ENCODE data around the gene MAML3. TPM values are rescaled to one million over a fixed set of nuclear protein-coding genes. Genes with fewer than 3 reads are reported as not detected.

MAML3 gene
- total RNA-seq, 1 experiment from 2014 or later = 0.89 TPM

GRCh38 chr4:139711461-139711860 is 442.5 kb downstream of the MAML3 start:
- ChIA-PET CTCF (interaction anchor here (0.6 kb wide), 1 partner anchor 59 kb away, joined by 5 read pairs; no protein-coding TSS in a partner anchor), POLR2A (interaction anchor here (1.2 kb wide), 1 partner anchor 45 kb away, joined by 5 read pairs; no protein-coding TSS in a partner anchor)
- peak; percentile 20 for DNase-seq (ENCODE audit: unreplicated experiment)
- intact Hi-C loops (cut with micrococcal nuclease) = no loop called here
- H3K4me3 Mint-ChIP-seq (ENCODE audit: unreplicated experiment) = no peak overlapping the region
- no peak overlapping the region for H3K27ac Mint-ChIP-seq (ENCODE audit: low read depth, unreplicated experiment)
- H3K27me3 Mint-ChIP-seq (ENCODE audit: insufficient read depth, unreplicated experiment) = no peaks in the 10 kb centered on the region
- BruUV-seq (replicated peaks) = no TSS peak
- H3K9me3 Mint-ChIP-seq (ENCODE audit: unreplicated experiment) = no peaks in the 10 kb centered on the region
- TF ChIP-seq, protein P1, sequence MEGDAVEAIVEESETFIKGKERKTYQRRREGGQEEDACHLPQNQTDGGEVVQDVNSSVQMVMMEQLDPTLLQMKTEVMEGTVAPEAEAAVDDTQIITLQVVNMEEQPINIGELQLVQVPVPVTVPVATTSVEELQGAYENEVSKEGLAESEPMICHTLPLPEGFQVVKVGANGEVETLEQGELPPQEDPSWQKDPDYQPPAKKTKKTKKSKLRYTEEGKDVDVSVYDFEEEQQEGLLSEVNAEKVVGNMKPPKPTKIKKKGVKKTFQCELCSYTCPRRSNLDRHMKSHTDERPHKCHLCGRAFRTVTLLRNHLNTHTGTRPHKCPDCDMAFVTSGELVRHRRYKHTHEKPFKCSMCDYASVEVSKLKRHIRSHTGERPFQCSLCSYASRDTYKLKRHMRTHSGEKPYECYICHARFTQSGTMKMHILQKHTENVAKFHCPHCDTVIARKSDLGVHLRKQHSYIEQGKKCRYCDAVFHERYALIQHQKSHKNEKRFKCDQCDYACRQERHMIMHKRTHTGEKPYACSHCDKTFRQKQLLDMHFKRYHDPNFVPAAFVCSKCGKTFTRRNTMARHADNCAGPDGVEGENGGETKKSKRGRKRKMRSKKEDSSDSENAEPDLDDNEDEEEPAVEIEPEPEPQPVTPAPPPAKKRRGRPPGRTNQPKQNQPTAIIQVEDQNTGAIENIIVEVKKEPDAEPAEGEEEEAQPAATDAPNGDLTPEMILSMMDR (IDR thresholded peaks at IDR 0.05; ENCODE audit: unreplicated experiment) = no peak
- no peaks in the 10 kb centered on the region for H3K4me1 Mint-ChIP-seq (ENCODE audit: insufficient read depth, unreplicated experiment)
- peaks cover 20% of the 10 kb centered on the region for H3K36me3 Mint-ChIP-seq (ENCODE audit: insufficient read depth, unreplicated experiment)

- peaks cover 28% of the 10 kb centered on the region for H3K36me3 Mint-ChIP-seq (ENCODE audit: insufficient read depth, unreplicated experiment)
- no peak overlapping the region for H3K4me3 Mint-ChIP-seq (ENCODE audit: unreplicated experiment)
- no peaks in the 10 kb centered on the region for H3K4me1 Mint-ChIP-seq (ENCODE audit: insufficient read depth, unreplicated experiment)
- no TSS peak for BruUV-seq (replicated peaks)
- DNase-seq (ENCODE audit: unreplicated experiment) = no peak
- H3K27ac Mint-ChIP-seq (ENCODE audit: low read depth, unreplicated experiment) = no peak overlapping the region
- TF ChIP-seq, protein P1 (IDR thresholded peaks at IDR 0.05; ENCODE audit: unreplicated experiment) = no peak
- ChIA-PET POLR2A (interaction anchor here (0.5 kb wide), 1 partner anchor 65 kb away, joined by 3 read pairs; no protein-coding TSS in a partner anchor), CTCF (interaction anchor here (1.0 kb wide), 1 partner anchor 30 kb away, joined by 3 read pairs; no protein-coding TSS in a partner anchor)
- no peaks in the 10 kb centered on the region for H3K9me3 Mint-ChIP-seq (ENCODE audit: unreplicated experiment)
- H3K27me3 Mint-ChIP-seq (ENCODE audit: insufficient read depth, unreplicated experiment) = no peaks in the 10 kb centered on the region
- intact Hi-C loops (cut with micrococcal nuclease) = no loop called here
Observed at GRCh38 chr4:139710073-139710472, 443.9 kb downstream of the MAML3 start.

DNA sequence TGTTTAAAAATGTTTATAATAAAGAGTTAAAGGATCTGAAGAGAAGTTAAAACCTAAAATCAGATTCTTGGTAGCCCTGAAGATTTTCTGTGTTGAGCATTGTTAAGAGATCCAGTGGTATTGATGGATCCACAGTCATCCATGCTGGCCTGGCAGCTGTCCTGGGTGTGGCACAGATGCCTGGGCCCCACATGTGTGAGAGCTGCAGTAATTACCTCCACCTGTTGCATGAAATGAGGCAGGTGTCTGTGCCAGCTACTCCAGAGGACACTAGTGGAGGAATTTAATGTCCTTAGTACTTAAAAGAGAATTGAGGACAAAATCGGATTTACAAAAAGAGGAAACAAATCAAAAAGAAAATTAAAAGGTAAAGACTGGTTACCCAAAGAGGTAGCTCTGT is 444.3 kb downstream of the MAML3 start:
- POLR2A ChIA-PET = no interaction called here
- Mint-ChIP-seq H3K36me3 (ENCODE audit: insufficient read depth, unreplicated experiment) (peaks cover 30% of the 10 kb centered on the region), H3K27me3 (ENCODE audit: insufficient read depth, unreplicated experiment) (no peaks in the 10 kb centered on the region), H3K4me3 (ENCODE audit: unreplicated experiment) (no peak overlapping the region), H3K27ac (ENCODE audit: low read depth, unreplicated experiment) (no peak overlapping the region), H3K9me3 (ENCODE audit: unreplicated experiment) (no peaks in the 10 kb centered on the region), H3K4me1 (ENCODE audit: insufficient read depth, unreplicated experiment) (no peaks in the 10 kb centered on the region)
- TF ChIP-seq, protein P1 (IDR thresholded peaks at IDR 0.05; ENCODE audit: unreplicated experiment) = no peak
- intact Hi-C loops (cut with micrococcal nuclease) = no loop called here
- CTCF ChIA-PET = interaction anchor here (0.6 to 1.0 kb wide), 3 partner anchors 10 to 343 kb away, joined by 3 to 6 read pairs (median 4); no protein-coding TSS in a partner anchor
- BruUV-seq (replicated peaks) = no TSS peak
- DNase-seq (ENCODE audit: unreplicated experiment) = no peak

DNA sequence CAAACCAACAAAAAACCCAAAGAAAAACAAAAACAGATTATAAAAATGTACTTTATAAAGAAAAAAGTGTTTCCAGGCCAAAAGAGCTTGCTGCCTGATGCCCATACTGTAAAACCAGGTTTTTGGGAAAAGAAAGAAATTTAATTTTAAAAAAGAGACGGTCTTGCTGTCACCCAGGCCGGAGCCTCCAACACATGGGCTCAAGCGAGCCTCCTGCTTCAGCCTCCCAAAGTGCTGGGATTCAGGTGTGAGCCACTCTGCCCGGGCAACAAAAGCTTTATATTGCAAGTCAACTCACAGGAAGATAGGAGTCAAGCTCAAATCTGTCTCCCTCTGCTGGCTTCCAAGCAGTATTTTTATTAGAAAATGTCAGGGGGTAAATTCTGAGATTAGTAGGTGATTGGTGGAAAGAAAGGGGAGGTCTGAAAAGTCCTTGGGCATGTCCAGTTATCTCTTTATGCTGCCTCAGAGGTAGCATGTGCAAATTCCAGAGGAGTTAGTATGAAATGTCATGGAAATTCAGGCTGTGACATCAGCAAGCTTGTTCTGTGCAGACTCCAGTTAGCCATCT is 449.0 kb downstream of the MAML3 start:
- POLR2A ChIA-PET = interaction anchor here (1.0 kb wide), 1 partner anchor 39 kb away, joined by 3 read pairs; no protein-coding TSS in a partner anchor
- DNase-seq (ENCODE audit: unreplicated experiment) = peak; percentile 16
- peaks cover 55% of the 10 kb centered on the region for H3K36me3 Mint-ChIP-seq (ENCODE audit: insufficient read depth, unreplicated experiment)

More for the DNA sequence above, 449.0 kb downstream of the MAML3 start:
- TF ChIP-seq, protein P1 (IDR thresholded peaks at IDR 0.05; ENCODE audit: unreplicated experiment) = no peak
- no TSS peak for BruUV-seq (replicated peaks)
- H3K4me1 Mint-ChIP-seq (ENCODE audit: insufficient read depth, unreplicated experiment) = no peaks in the 10 kb centered on the region
- CTCF ChIA-PET = interaction anchor here (0.6 to 2.8 kb wide), 7 partner anchors 9 to 645 kb away, joined by 3 to 16 read pairs (median 3); no protein-coding TSS in a partner anchor
- no peak overlapping the region for H3K4me3 Mint-ChIP-seq (ENCODE audit: unreplicated experiment)
- H3K27me3 Mint-ChIP-seq (ENCODE audit: insufficient read depth, unreplicated experiment) = no peaks in the 10 kb centered on the region
- intact Hi-C loops (cut with micrococcal nuclease) = no loop called here
- H3K27ac Mint-ChIP-seq (ENCODE audit: low read depth, unreplicated experiment) = no peak overlapping the region
- H3K9me3 Mint-ChIP-seq (ENCODE audit: unreplicated experiment) = no peaks in the 10 kb centered on the region
